ENCODE data around the gene FRMD4A.

GRCh38 chr10:13908475-13908874 lies 422.2 kb downstream of the FRMD4A start:
- TF ChIP-seq POLR2A (IDR thresholded peaks at IDR 0.05): no peak
- TF ChIP-seq CTCF (IDR thresholded peaks at IDR 0.05): no peak

Measured in testis (tissue), 2 donors.